Fibroblast of upper back skin (primary cell): ENCODE results near the gene MCM7.
A peak's percentile ranks its signal among the peaks of the same experiment; 100 is the strongest.
"Not testable (repeated sequence)": the region's sequence is repeated elsewhere in the genome, so short reads cannot be mapped to it uniquely, and the experiment has no call there.

Source experiments
- DNase-seq: peaks from one replicate; pipeline ENCODE4 v3.0.0-alpha.2; 2013

Gene MCM7

GRCh38 chr7:100101016-100101862, at the start of gene MCM7, which contains the start of gene AP4M1:
TSS of gene MCM7 (minus strand) at chr7:100101397. CDS start at chr7:100101294, 103 bp downstream.
TSS of gene AP4M1 (plus strand) at chr7:100101643. CDS start at chr7:100101715, 72 bp downstream.
- peak; percentile 99 for DNase-seq

- DNase-seq = peak; percentile 99
Observed at GRCh38 chr7:100148559-100149328, 47.5 kb upstream of the MCM7 start, which contains the start of gene LAMTOR4. TSS of gene LAMTOR4 (plus strand) at chr7:100148918. CDS start at chr7:100148973, 55 bp downstream.

- no peak for DNase-seq
Observed at GRCh38 chr7:100148225-100148558, 47.0 kb upstream of the MCM7 start.

- DNase-seq = no peak
Observed at GRCh38 chr7:100147278-100147677, 46.1 kb upstream of the MCM7 start.

GRCh38 chr7:100146350-100146749, 45.2 kb upstream of the MCM7 start:
- not testable (repeated sequence) for DNase-seq

- DNase-seq = no peak
Observed at GRCh38 chr7:100142461-100142860, 41.3 kb upstream of the MCM7 start.

GRCh38 chr7:100141555-100141949, 40.4 kb upstream of the MCM7 start:
- no peak for DNase-seq

GRCh38 chr7:100137851-100138760, 36.9 kb upstream of the MCM7 start:
- no peak for DNase-seq

- DNase-seq = peak; percentile 62
Observed at GRCh38 chr7:100132697-100133151, 31.5 kb upstream of the MCM7 start.

GRCh38 chr7:100132126-100132525, 30.9 kb upstream of the MCM7 start:
- DNase-seq = no peak

GRCh38 chr7:100130608-100131453, 29.6 kb upstream of the MCM7 start:
- DNase-seq = peak; percentile 49

GRCh38 chr7:100130220-100130607, 29.0 kb upstream of the MCM7 start:
- not testable (repeated sequence) for DNase-seq

GRCh38 chr7:100128637-100128963, 27.4 kb upstream of the MCM7 start:
- DNase-seq = no peak

GRCh38 chr7:100127866-100128636, 26.9 kb upstream of the MCM7 start:
- peak; percentile 12 for DNase-seq

GRCh38 chr7:100126931-100127865, 26.0 kb upstream of the MCM7 start, which contains the start of gene MBLAC1:
TSS of gene MBLAC1 (plus strand) at chr7:100126967. CDS start at chr7:100127396, 429 bp downstream.
- DNase-seq = peak; percentile 91

- no peak for DNase-seq
Observed at GRCh38 chr7:100126239-100126930, 25.2 kb upstream of the MCM7 start.

GRCh38 chr7:100124301-100125230, 23.4 kb upstream of the MCM7 start:
- no peak for DNase-seq

- DNase-seq = no peak
Observed at GRCh38 chr7:100122568-100122967, 21.4 kb upstream of the MCM7 start.
